Dermis microvascular lymphatic vessel endothelial cell (primary cell): ENCODE measurements around the gene TLL2. TPM values are rescaled to one million over a fixed set of nuclear protein-coding genes. Genes with fewer than 3 reads are reported as not detected.

ENCODE experiments used
- DNase-seq, 2 donors: peaks; one replicate each; pipeline versions ENCODE4 v3.0.0 to v3.0.0-alpha.2; 2010; ENCODE audit warnings: low read depth in 2 of 2
- total RNA-seq: library from RNA; depleted of rRNA; stranded (reverse); fragments of >200 nt; gene quantifications from 2 replicates; pipeline ENCODE4 v1.2.1, GENCODE V29; 2014

The TLL2 gene
- total RNA-seq, 1 donor from 2014 or later: under 0.01 TPM

GRCh38 chr10:96463562-96463961 is 50.2 kb downstream of the TLL2 start:
- no peak for DNase-seq

GRCh38 chr10:96462606-96463151 is 51.0 kb downstream of the TLL2 start:
- no peak for DNase-seq

- DNase-seq: no peak
These were observed 53.4 kb downstream of the TLL2 start for GRCh38 chr10:96460316-96460715.

- DNase-seq: no peak
These were observed 56.4 kb downstream of the TLL2 start for GRCh38 chr10:96457341-96457740.

- DNase-seq: no peak
These were observed 57.4 kb downstream of the TLL2 start for GRCh38 chr10:96456296-96456840.

- DNase-seq: no peak
These were observed 59.7 kb downstream of the TLL2 start for GRCh38 chr10:96453856-96454583.

GRCh38 chr10:96452494-96453153 is 61.1 kb downstream of the TLL2 start:
- no peak for DNase-seq

- DNase-seq: no peak
These were observed 63.1 kb downstream of the TLL2 start for GRCh38 chr10:96450529-96451207.

- no peak for DNase-seq
These were observed 65.2 kb downstream of the TLL2 start for GRCh38 chr10:96448558-96448957.

GRCh38 chr10:96448021-96448457 is 65.7 kb downstream of the TLL2 start:
- peak; percentile 49 to 82 for DNase-seq

GRCh38 chr10:96446966-96447596 is 66.6 kb downstream of the TLL2 start:
- no peak for DNase-seq

- DNase-seq: no peak
These were observed 71.6 kb downstream of the TLL2 start for GRCh38 chr10:96441987-96442643.

- DNase-seq: no peak
These were observed 72.3 kb downstream of the TLL2 start for GRCh38 chr10:96441322-96441885.

- no peak for DNase-seq
These were observed 73.1 kb downstream of the TLL2 start for GRCh38 chr10:96440361-96441292.

GRCh38 chr10:96439725-96440124 is 74.0 kb downstream of the TLL2 start:
- DNase-seq: no peak

- no peak for DNase-seq
These were observed 77.7 kb downstream of the TLL2 start for GRCh38 chr10:96436035-96436434.

- no peak for DNase-seq
These were observed 82.3 kb downstream of the TLL2 start for GRCh38 chr10:96431211-96431970.

- no peak for DNase-seq
These were observed 86.4 kb downstream of the TLL2 start for GRCh38 chr10:96427291-96427690.

GRCh38 chr10:96422525-96422924 is 91.2 kb downstream of the TLL2 start:
- DNase-seq: no peak
